GM12878 (cell line): ENCODE measurements around the gene KIF14. TPM values are rescaled to one million over a fixed set of nuclear protein-coding genes. Genes with fewer than 3 reads are reported as not detected.
A peak's percentile ranks its signal among the peaks of the same experiment; 100 is the strongest.

ENCODE experiments used
- BCL11A ChIP-seq: IDR thresholded peaks from 2 replicates; pipeline ENCODE4 v1.6.1; 2011; ENCODE audit warnings: low read depth, low read length
- BHLHE40 ChIP-seq, 2 experiments: fragments of 450-650 bp in 1 of 2; IDR thresholded peaks; 2 replicates each; pipeline ENCODE4 v1.6.1; 2011 to 2017; ENCODE audit warnings: low read depth in 2 of 2, borderline replicate concordance in 1 of 2, improper control_type of control experiment in 1 of 2, low read length in 1 of 2, mild to moderate bottlenecking in 1 of 2
- BRCA1 ChIP-seq: IDR thresholded peaks from 2 replicates; pipeline ENCODE4 v1.6.1; 2011; ENCODE audit warnings: low read depth, low read length, improper control_type of control experiment
- CREM ChIP-seq: IDR thresholded peaks from 2 replicates; pipeline ENCODE4 v1.6.1; 2014; ENCODE audit warnings: antibody characterized with exemption, low read depth
- EZH2 ChIP-seq: IDR thresholded peaks from 2 replicates; pipeline ENCODE4 v1.6.1; 2012; ENCODE audit warnings: low read depth, mild to moderate bottlenecking, control low read depth, inconsistent platforms, low read length, borderline replicate concordance; ENCODE audit not compliant: control insufficient read depth
- FOS ChIP-seq: IDR thresholded peaks from 3 replicates; pipeline ENCODE4 v1.6.1; 2011; ENCODE audit warnings: borderline replicate concordance; ENCODE audit not compliant: insufficient read length; ENCODE audit errors: extremely low read depth
- IKZF1 ChIP-seq: fragments of 450-650 bp; conservative IDR thresholded peaks from 2 replicates; pipeline ENCODE4 v1.6.1; 2017; ENCODE audit warnings: antibody characterized with exemption, mild to moderate bottlenecking
- IKZF2 ChIP-seq, 2 experiments: fragments of 450-650 bp; IDR thresholded peaks; 2 replicates each; pipeline ENCODE4 v1.6.1; 2017; ENCODE audit warnings: mild to moderate bottlenecking in 2 of 2, moderate library complexity in 2 of 2
- JUND ChIP-seq: IDR thresholded peaks from 2 replicates; pipeline ENCODE4 v1.6.1; 2012; ENCODE audit warnings: low read depth, mild to moderate bottlenecking, low read length, improper control_type of control experiment, moderate library complexity
- MEF2B ChIP-seq: fragments of 450-650 bp; IDR thresholded peaks from 2 replicates; pipeline ENCODE4 v1.6.1; 2018; ENCODE audit warnings: mild to moderate bottlenecking, moderate library complexity; ENCODE audit not compliant: partially characterized antibody, poor library complexity, severe bottlenecking
- NBN ChIP-seq: fragments of 450-650 bp; IDR thresholded peaks from 2 replicates; pipeline ENCODE4 v1.6.1; 2016
- NR2F1 ChIP-seq: fragments of 450-650 bp; conservative IDR thresholded peaks from 2 replicates; pipeline ENCODE4 v1.6.1; 2017; ENCODE audit warnings: mild to moderate bottlenecking
- POLR2A ChIP-seq: IDR thresholded peaks from 2 replicates; pipeline ENCODE4 v1.6.1; 2011; ENCODE audit warnings: low read depth, mild to moderate bottlenecking, low read length
- POLR2AphosphoS5 ChIP-seq: IDR thresholded peaks from 2 replicates; pipeline ENCODE4 v1.6.1; 2011; ENCODE audit warnings: mild to moderate bottlenecking, low read length, inconsistent platforms
- RAD21 ChIP-seq: IDR thresholded peaks from 2 replicates; pipeline ENCODE4 v1.6.1; 2011; ENCODE audit warnings: mild to moderate bottlenecking, low read depth, low read length, moderate library complexity; ENCODE audit not compliant: insufficient read depth
- SMAD5 ChIP-seq: IDR thresholded peaks from 2 replicates; pipeline ENCODE4 v1.6.1; 2016; ENCODE audit warnings: antibody characterized with exemption, low read depth
- SREBF2 ChIP-seq: IDR thresholded peaks from 2 replicates; pipeline ENCODE4 v1.6.1; 2012; ENCODE audit warnings: mild to moderate bottlenecking, low read length
- polyA plus RNA-seq, 11 experiments: library from polyadenylated mRNA; depleted of rRNA in 4 of 11; unstranded in 6 of 11; stranded (reverse) in 5 of 11; fragments of >200 nt; fragmentation: Nextera tagmentation in 4 of 11; fragmentation: Illumina TruSeq in 1 of 11; extraction: Ambion mirVana in 4 of 11; extraction: Trizol in 1 of 11; gene quantifications; 1 replicate in 1 of 11; 2 replicates in 10 of 11; pipeline versions ENCODE4 v1.2.1 to v1.2.3, GENCODE V29; 2011 to 2016; ENCODE audit warnings: inconsistent platforms in 2 of 11, missing spikeins in 2 of 11, low read depth in 1 of 11
- total RNA-seq, 4 experiments: library from RNA; depleted of rRNA in 3 of 4; stranded (reverse); fragments of >200 nt in 3 of 4; fragmentation: Illumina TruSeq in 1 of 4; extraction: Trizol in 1 of 4; gene quantifications; 2 replicates each; pipeline versions ENCODE4 v1.2.1 to v1.2.3, GENCODE V29; 2013 to 2021
- TF ChIP-seq, protein P1 (sequence below): fragments of 450-650 bp; formaldehyde crosslinking; IDR thresholded peaks from 2 replicates; pipeline ENCODE4 v1.4.0; 2020; ENCODE audit warnings: mild to moderate bottlenecking, moderate library complexity
- TF ChIP-seq, protein P2 (sequence below): fragments of 450-650 bp; IDR thresholded peaks from 2 replicates; pipeline ENCODE4 v1.6.1; 2017; ENCODE audit warnings: low read depth, mild to moderate bottlenecking, moderate library complexity
- TF ChIP-seq, protein P3 (sequence below): IDR thresholded peaks from 2 replicates; pipeline ENCODE4 v1.6.1; 2011; ENCODE audit warnings: mild to moderate bottlenecking, low read depth, low read length, moderate library complexity; ENCODE audit not compliant: insufficient replicate concordance
- TF ChIP-seq, protein P4 (sequence below): fragments of 450-650 bp; IDR thresholded peaks from 2 replicates; pipeline ENCODE4 v1.6.1; 2016; ENCODE audit warnings: mild to moderate bottlenecking

The KIF14 gene
- total and polyA plus RNA-seq, 10 of the 15 experiments (the other 5 are each of a cell fraction or from before 2014, with no cell fraction given), result 6.8 to 25.5 (median 14.4) TPM

DNA sequence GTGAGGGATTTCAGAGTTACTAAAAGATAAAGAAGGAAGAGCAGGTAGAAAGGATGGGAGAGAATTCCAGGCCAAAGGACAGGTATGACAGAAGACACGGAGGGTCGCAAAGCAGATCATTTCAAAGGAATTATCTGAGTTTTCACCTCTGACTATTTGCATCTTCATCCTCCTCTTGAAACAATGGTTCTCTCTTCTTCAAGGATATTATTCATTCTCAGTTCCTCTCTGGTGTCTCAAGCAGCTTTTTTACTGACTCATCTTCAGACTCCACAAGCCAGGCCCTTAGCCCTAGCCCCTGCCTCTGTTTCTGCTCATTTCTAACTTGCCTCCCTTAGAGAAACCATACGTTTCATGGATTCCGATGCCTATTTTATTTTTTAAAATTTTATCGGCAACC lies 34.1 kb upstream of the KIF14 start (continued):
- TF ChIP-seq SMAD5 (no peak), IKZF2 (IDR thresholded peaks at IDR 0.05) (peak; percentile 91 to 92), FOS (no peak), SREBF2 (no peak), EZH2 (no peak), NR2F1 (0 out of 2 replicates have a peak, but pooled peaks have one; percentile 2), BRCA1 (no peak), RAD21 (peak; percentile 13; the same call in 1 of the 2 replicates), CREM (peak; percentile 60; the same call in 1 of the 2 replicates), BHLHE40 (IDR thresholded peaks at IDR 0.05; ENCODE audit: borderline replicate concordance in 1 of 2, low read depth in 2 of 2, low read length in 1 of 2) (peak in 1 of 2 experiments; percentile 28; a peak in 1 of 4 replicates), IKZF1 (peak; percentile 84), BCL11A (peak; percentile 70), NBN (0 out of 2 replicates have a peak, but pooled peaks have one; percentile 35), JUND (0 out of 2 replicates have a peak, but pooled peaks have one; percentile 28), MEF2B (peak; percentile 18), POLR2AphosphoS5 (peak; percentile 46; the same call in 1 of the 2 replicates), POLR2A (no peak)
- TF ChIP-seq, protein P1, sequence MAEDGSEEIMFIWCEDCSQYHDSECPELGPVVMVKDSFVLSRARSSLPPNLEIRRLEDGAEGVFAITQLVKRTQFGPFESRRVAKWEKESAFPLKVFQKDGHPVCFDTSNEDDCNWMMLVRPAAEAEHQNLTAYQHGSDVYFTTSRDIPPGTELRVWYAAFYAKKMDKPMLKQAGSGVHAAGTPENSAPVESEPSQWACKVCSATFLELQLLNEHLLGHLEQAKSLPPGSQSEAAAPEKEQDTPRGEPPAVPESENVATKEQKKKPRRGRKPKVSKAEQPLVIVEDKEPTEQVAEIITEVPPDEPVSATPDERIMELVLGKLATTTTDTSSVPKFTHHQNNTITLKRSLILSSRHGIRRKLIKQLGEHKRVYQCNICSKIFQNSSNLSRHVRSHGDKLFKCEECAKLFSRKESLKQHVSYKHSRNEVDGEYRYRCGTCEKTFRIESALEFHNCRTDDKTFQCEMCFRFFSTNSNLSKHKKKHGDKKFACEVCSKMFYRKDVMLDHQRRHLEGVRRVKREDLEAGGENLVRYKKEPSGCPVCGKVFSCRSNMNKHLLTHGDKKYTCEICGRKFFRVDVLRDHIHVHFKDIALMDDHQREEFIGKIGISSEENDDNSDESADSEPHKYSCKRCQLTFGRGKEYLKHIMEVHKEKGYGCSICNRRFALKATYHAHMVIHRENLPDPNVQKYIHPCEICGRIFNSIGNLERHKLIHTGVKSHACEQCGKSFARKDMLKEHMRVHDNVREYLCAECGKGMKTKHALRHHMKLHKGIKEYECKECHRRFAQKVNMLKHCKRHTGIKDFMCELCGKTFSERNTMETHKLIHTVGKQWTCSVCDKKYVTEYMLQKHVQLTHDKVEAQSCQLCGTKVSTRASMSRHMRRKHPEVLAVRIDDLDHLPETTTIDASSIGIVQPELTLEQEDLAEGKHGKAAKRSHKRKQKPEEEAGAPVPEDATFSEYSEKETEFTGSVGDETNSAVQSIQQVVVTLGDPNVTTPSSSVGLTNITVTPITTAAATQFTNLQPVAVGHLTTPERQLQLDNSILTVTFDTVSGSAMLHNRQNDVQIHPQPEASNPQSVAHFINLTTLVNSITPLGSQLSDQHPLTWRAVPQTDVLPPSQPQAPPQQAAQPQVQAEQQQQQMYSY, result no peak
- TF ChIP-seq, protein P2, sequence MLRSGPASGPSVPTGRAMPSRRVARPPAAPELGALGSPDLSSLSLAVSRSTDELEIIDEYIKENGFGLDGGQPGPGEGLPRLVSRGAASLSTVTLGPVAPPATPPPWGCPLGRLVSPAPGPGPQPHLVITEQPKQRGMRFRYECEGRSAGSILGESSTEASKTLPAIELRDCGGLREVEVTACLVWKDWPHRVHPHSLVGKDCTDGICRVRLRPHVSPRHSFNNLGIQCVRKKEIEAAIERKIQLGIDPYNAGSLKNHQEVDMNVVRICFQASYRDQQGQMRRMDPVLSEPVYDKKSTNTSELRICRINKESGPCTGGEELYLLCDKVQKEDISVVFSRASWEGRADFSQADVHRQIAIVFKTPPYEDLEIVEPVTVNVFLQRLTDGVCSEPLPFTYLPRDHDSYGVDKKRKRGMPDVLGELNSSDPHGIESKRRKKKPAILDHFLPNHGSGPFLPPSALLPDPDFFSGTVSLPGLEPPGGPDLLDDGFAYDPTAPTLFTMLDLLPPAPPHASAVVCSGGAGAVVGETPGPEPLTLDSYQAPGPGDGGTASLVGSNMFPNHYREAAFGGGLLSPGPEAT, result peak; percentile 83
- TF ChIP-seq, protein P3, sequence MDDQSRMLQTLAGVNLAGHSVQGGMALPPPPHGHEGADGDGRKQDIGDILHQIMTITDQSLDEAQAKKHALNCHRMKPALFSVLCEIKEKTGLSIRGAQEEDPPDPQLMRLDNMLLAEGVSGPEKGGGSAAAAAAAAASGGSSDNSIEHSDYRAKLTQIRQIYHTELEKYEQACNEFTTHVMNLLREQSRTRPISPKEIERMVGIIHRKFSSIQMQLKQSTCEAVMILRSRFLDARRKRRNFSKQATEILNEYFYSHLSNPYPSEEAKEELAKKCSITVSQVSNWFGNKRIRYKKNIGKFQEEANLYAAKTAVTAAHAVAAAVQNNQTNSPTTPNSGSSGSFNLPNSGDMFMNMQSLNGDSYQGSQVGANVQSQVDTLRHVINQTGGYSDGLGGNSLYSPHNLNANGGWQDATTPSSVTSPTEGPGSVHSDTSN, result no peak
- TF ChIP-seq, protein P4, sequence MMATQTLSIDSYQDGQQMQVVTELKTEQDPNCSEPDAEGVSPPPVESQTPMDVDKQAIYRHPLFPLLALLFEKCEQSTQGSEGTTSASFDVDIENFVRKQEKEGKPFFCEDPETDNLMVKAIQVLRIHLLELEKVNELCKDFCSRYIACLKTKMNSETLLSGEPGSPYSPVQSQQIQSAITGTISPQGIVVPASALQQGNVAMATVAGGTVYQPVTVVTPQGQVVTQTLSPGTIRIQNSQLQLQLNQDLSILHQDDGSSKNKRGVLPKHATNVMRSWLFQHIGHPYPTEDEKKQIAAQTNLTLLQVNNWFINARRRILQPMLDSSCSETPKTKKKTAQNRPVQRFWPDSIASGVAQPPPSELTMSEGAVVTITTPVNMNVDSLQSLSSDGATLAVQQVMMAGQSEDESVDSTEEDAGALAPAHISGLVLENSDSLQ, result no peak
